Activated T-cell treated with anti-CD3 and anti-CD28 coated beads, Interleukin-2, amount 50 U/mL, for 4 hours (primary cell): ENCODE measurements around the gene OR5B3. TPM values are rescaled to one million over a fixed set of nuclear protein-coding genes. Genes with fewer than 3 reads are reported as not detected.
"Not testable (repeated sequence)": the region's sequence is repeated elsewhere in the genome, so short reads cannot be mapped to it uniquely, and the experiment has no call there.

Experiments
- ATAC-seq, 2 donors: fragments of 200-7000 bp; cut with Tn5 transposase; one replicate each; pipeline ENCODE4 v1.10.0; 2021
- DNase-seq: peaks from one replicate; pipeline ENCODE4 v3.0.0-alpha.2; 2020
- H3K27me3 Mint-ChIP-seq: one replicate; pipeline ENCODE4 v1.8.0; 2021; ENCODE audit warnings: low read depth, mixed read lengths
- H3K36me3 Mint-ChIP-seq: one replicate; pipeline ENCODE4 v1.8.0; 2022; ENCODE audit warnings: mixed read lengths; ENCODE audit not compliant: insufficient read depth
- H3K4me1 Mint-ChIP-seq: one replicate; pipeline ENCODE4 v1.8.0; 2021; ENCODE audit warnings: low read depth, mixed read lengths
- H3K4me3 Mint-ChIP-seq: one replicate; pipeline ENCODE4 v1.8.0; 2021; ENCODE audit warnings: mild to moderate bottlenecking, moderate library complexity, mixed read lengths
- H3K9me3 Mint-ChIP-seq: one replicate; pipeline ENCODE4 v1.8.0; 2021; ENCODE audit warnings: mixed read lengths
- total RNA-seq, 3 donors: library from RNA; stranded (reverse); gene quantifications; one replicate each; pipeline ENCODE4 v1.2.1, GENCODE V29; 2021

Gene OR5B3
- not detected for total RNA-seq

- ATAC-seq (no peak), DNase-seq (no peak)
- peaks cover 35% of the 10 kb centered on the region for H3K9me3 Mint-ChIP-seq
- H3K36me3 Mint-ChIP-seq: no peaks in the 10 kb centered on the region
- H3K4me1 Mint-ChIP-seq: no peaks in the 10 kb centered on the region
- H3K4me3 Mint-ChIP-seq: no peak within 1 kb of the TSS
- peaks cover 4% of the 10 kb centered on the region for H3K27me3 Mint-ChIP-seq
Measured at GRCh38 chr11:58406774-58407173, at the start of gene OR5B3. Gene OR5B3 (minus strand): TSS chr11:58406874. CDS start chr11:58403409, 3,465 bp downstream.

- Mint-ChIP-seq H3K27me3 (peaks cover 7% of the 10 kb centered on the region), H3K4me3 (no peak overlapping the region), H3K4me1 (no peaks in the 10 kb centered on the region), H3K36me3 (no peaks in the 10 kb centered on the region), H3K9me3 (no peaks in the 10 kb centered on the region)
- DNase-seq (no peak), ATAC-seq (no peak)
Measured at GRCh38 chr11:58451585-58451984, 44.9 kb upstream of the OR5B3 start.

- Mint-ChIP-seq H3K27me3 (peaks cover 18% of the 10 kb centered on the region), H3K4me1 (no peaks in the 10 kb centered on the region), H3K9me3 (peaks cover 8% of the 10 kb centered on the region), H3K36me3 (no peaks in the 10 kb centered on the region), H3K4me3 (no peak overlapping the region)
- no peak for ATAC-seq
- no peak for DNase-seq
Measured at GRCh38 chr11:58446294-58446693, 39.6 kb upstream of the OR5B3 start.

- no peak for DNase-seq
Measured at GRCh38 chr11:58444300-58444699, 37.6 kb upstream of the OR5B3 start.

GRCh38 chr11:58442136-58442535 lies 35.5 kb upstream of the OR5B3 start, which contains the start of gene OR5B12:
Gene OR5B12 (minus strand): TSS chr11:58442236. CDS start chr11:58440151, 2,085 bp downstream.
- Mint-ChIP-seq H3K9me3 (peaks cover 8% of the 10 kb centered on the region), H3K4me3 (no peak within 1 kb of the TSS), H3K4me1 (no peaks in the 10 kb centered on the region), H3K36me3 (no peaks in the 10 kb centered on the region), H3K27me3 (peaks cover 12% of the 10 kb centered on the region)
- ATAC-seq: no peak
- DNase-seq: no peak

More at GRCh38 chr11:58444300-58444699, 37.6 kb upstream of the OR5B3 start:
- Mint-ChIP-seq H3K4me1 (no peaks in the 10 kb centered on the region), H3K27me3 (peaks cover 15% of the 10 kb centered on the region), H3K36me3 (no peaks in the 10 kb centered on the region), H3K4me3 (no peak overlapping the region), H3K9me3 (peaks cover 8% of the 10 kb centered on the region)
- no peak for ATAC-seq

- ATAC-seq: no peak
- H3K9me3 Mint-ChIP-seq: no peaks in the 10 kb centered on the region
- H3K36me3 Mint-ChIP-seq: no peaks in the 10 kb centered on the region
- no peaks in the 10 kb centered on the region for H3K4me1 Mint-ChIP-seq
- no peaks in the 10 kb centered on the region for H3K27me3 Mint-ChIP-seq
- no peak for DNase-seq
- H3K4me3 Mint-ChIP-seq: no peak overlapping the region
Measured at GRCh38 chr11:58438486-58438885, 31.8 kb upstream of the OR5B3 start.

GRCh38 chr11:58434217-58434616 lies 27.5 kb upstream of the OR5B3 start:
- Mint-ChIP-seq H3K27me3 (peaks cover 7% of the 10 kb centered on the region), H3K4me3 (no peak overlapping the region), H3K36me3 (peaks cover 1% of the 10 kb centered on the region), H3K9me3 (peaks cover 13% of the 10 kb centered on the region), H3K4me1 (no peaks in the 10 kb centered on the region)
- DNase-seq (no peak), ATAC-seq (no peak)

GRCh38 chr11:58433638-58434203 lies 27.0 kb upstream of the OR5B3 start:
- H3K4me1 Mint-ChIP-seq: no peaks in the 10 kb centered on the region

GRCh38 chr11:58429273-58429672 lies 22.6 kb upstream of the OR5B3 start:
- ATAC-seq: no peak
- DNase-seq: no peak
- H3K4me1 Mint-ChIP-seq: no peaks in the 10 kb centered on the region
- H3K27me3 Mint-ChIP-seq: peaks cover 19% of the 10 kb centered on the region
- peaks cover 22% of the 10 kb centered on the region for H3K9me3 Mint-ChIP-seq
- H3K4me3 Mint-ChIP-seq: no peak overlapping the region
- H3K36me3 Mint-ChIP-seq: peaks cover 4% of the 10 kb centered on the region

More at GRCh38 chr11:58433638-58434203, 27.0 kb upstream of the OR5B3 start:
- Mint-ChIP-seq H3K27me3 (peaks cover 7% of the 10 kb centered on the region), H3K36me3 (peaks cover 4% of the 10 kb centered on the region), H3K4me3 (no peak overlapping the region), H3K9me3 (peaks cover 18% of the 10 kb centered on the region)
- DNase-seq: no peak
- no peak for ATAC-seq

GRCh38 chr11:58428021-58428420 lies 21.3 kb upstream of the OR5B3 start, which contains the start of gene OR5B2:
Gene OR5B2 (minus strand): TSS chr11:58428121. CDS start chr11:58423261, 4,860 bp downstream.
- ATAC-seq: no peak
- peaks cover 4% of the 10 kb centered on the region for H3K36me3 Mint-ChIP-seq

GRCh38 chr11:58399622-58400021 lies 7.1 kb downstream of the OR5B3 start:
- H3K4me1 Mint-ChIP-seq, H3K9me3 Mint-ChIP-seq, H3K27me3 Mint-ChIP-seq, H3K36me3 Mint-ChIP-seq, H3K4me3 Mint-ChIP-seq, ATAC-seq, DNase-seq: not testable (repeated sequence)

More at GRCh38 chr11:58428021-58428420, 21.3 kb upstream of the OR5B3 start, which contains the start of gene OR5B2:
- H3K9me3 Mint-ChIP-seq: peaks cover 22% of the 10 kb centered on the region
- DNase-seq: no peak
- no peaks in the 10 kb centered on the region for H3K4me1 Mint-ChIP-seq
- H3K4me3 Mint-ChIP-seq: no peak within 1 kb of the TSS
- peaks cover 19% of the 10 kb centered on the region for H3K27me3 Mint-ChIP-seq

GRCh38 chr11:58395581-58395980 lies 11.1 kb downstream of the OR5B3 start:
- Mint-ChIP-seq H3K9me3 (peaks cover 4% of the 10 kb centered on the region), H3K27me3 (no peaks in the 10 kb centered on the region), H3K36me3 (no peaks in the 10 kb centered on the region), H3K4me3 (no peak overlapping the region), H3K4me1 (no peaks in the 10 kb centered on the region)
- ATAC-seq: peak in 1 of 2 donors; percentile 52
- DNase-seq: no peak

GRCh38 chr11:58394195-58394594 lies 12.5 kb downstream of the OR5B3 start:
- no peak for ATAC-seq
- H3K36me3 Mint-ChIP-seq: no peaks in the 10 kb centered on the region
- no peaks in the 10 kb centered on the region for H3K4me1 Mint-ChIP-seq
- peaks cover 4% of the 10 kb centered on the region for H3K9me3 Mint-ChIP-seq
- H3K27me3 Mint-ChIP-seq: no peaks in the 10 kb centered on the region
- no peak for DNase-seq
- H3K4me3 Mint-ChIP-seq: no peak overlapping the region

- ATAC-seq: no peak
- Mint-ChIP-seq H3K9me3 (peaks cover 4% of the 10 kb centered on the region), H3K36me3 (no peaks in the 10 kb centered on the region)
Measured at GRCh38 chr11:58392746-58393145, 13.9 kb downstream of the OR5B3 start.

GRCh38 chr11:58391879-58392278 lies 14.8 kb downstream of the OR5B3 start:
- DNase-seq (no peak), ATAC-seq (peak in 1 of 2 donors; percentile 61)
- H3K4me1 Mint-ChIP-seq: no peaks in the 10 kb centered on the region
- H3K9me3 Mint-ChIP-seq: peaks cover 4% of the 10 kb centered on the region
- no peak overlapping the region for H3K4me3 Mint-ChIP-seq
- no peaks in the 10 kb centered on the region for H3K36me3 Mint-ChIP-seq
- no peaks in the 10 kb centered on the region for H3K27me3 Mint-ChIP-seq

More at GRCh38 chr11:58392746-58393145, 13.9 kb downstream of the OR5B3 start:
- H3K4me1 Mint-ChIP-seq: no peaks in the 10 kb centered on the region
- H3K4me3 Mint-ChIP-seq: no peak overlapping the region
- H3K27me3 Mint-ChIP-seq: no peaks in the 10 kb centered on the region
- no peak for DNase-seq
